NCI-H2227 treated with DMSO at 0.1 percent for 48 hours (cell line): Measurements from ENCODE around the gene CKMT2.
"Not testable (repeated sequence)": the region's sequence is repeated elsewhere in the genome, so short reads cannot be mapped to it uniquely, and the experiment has no call there.

Experiments used
- DNase-seq: peaks from one replicate; lab custom pipeline; 2025; lab: John Stamatoyannopoulos, UW

CKMT2 gene

DNA sequence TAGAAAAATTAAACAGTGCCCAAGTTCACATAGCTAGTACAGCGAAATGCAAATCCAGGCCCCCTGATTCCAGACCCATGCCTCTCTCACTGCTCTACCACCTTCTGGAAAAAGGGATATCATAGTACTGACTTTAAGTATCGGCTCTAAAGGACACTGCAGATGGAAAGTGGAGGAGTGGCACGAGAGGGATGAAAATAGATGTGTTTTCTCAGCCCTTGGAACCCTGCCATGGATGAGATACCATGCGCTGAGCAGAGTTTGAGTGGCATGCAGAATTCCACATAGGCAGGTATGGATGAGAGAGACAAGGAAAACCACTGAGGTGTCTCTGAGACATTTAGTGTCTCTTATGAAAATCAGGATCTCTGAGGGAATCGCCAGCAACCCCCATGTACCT is 18.8 kb downstream of the CKMT2 start:
- no peak for DNase-seq

DNA sequence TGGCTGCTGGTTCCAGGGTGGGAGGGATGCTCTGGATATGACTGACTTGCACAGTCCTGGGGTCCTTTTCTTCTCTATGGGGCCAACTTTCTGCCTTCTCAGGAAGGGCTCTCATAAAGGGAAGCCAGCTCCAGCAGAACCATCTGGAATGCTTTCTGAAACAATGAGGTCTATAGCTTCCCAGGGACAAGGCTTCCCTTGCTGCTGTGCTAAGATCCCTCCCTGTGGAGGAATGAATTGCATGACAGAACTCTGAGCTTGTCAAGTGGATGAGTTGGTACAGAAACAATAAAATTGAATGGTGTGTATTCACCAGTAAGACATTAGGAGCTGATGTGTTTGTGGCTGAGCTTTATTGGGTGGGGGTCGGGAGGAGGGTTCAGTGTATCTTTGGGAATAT is 19.8 kb downstream of the CKMT2 start:
- DNase-seq: no peak

DNA sequence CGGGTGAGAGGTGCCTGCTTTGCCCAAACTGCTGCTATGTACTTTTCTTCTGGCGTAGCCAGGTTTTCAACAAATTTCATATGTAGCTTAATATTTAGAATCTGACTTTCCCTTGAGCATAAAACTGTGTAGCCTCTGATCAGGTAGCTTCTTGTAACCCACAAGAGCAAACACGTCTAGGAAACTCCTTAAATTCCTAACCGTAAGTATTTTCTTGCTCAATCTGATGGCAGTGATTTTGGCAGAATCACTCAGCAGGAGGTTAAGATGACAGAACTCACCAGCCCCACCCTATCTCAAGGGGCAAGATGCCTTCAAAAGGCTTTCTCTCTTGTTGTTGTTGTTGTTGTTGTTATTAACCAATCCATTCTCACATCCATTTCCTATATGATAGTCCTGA is 20.8 kb downstream of the CKMT2 start:
- no peak for DNase-seq

DNA sequence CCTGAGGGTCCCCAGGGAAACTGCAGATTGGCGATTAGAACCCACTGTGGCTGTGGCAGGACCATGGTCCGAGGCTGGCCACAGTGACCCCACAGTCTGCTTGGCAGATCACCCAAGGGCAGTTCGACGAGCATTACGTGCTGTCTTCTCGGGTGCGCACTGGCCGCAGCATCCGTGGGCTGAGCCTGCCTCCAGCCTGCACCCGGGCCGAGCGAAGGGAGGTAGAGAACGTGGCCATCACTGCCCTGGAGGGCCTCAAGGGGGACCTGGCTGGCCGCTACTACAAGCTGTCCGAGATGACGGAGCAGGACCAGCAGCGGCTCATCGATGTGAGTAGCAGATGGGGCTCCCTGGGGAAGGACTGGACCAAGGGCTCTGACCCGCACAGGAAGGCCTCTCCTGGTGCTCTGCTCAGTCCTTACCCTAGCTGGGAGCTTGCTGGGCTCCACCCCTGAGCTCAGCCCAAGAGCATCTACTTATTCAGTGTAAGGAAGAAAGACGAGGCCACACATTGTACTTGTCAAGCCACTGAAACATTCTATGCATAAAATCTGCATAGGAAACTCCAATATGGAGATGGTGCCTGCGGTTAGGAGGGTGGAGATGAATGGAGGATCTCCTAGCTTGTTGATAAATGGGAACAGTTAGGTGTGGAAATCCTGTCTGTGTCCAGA is 21.9 kb downstream of the CKMT2 start:
- DNase-seq: no peak

DNA sequence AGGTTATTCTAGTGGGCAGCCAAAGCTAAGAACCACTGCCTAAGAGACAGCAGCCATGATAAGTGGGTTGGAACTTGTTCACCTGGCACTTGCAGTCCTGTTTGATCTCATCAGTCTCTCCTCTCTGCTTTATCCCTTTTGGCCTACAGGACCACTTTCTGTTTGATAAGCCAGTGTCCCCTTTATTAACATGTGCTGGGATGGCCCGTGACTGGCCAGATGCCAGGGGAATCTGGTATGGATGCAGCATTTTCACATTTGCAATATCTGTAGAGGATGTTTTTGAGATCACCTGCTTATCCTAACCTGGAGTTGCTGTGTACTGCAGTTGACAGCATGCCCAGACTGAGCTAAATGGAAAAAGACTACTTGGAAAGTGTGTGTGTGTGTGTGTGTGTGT is 23.6 kb downstream of the CKMT2 start:
- no peak for DNase-seq

DNA sequence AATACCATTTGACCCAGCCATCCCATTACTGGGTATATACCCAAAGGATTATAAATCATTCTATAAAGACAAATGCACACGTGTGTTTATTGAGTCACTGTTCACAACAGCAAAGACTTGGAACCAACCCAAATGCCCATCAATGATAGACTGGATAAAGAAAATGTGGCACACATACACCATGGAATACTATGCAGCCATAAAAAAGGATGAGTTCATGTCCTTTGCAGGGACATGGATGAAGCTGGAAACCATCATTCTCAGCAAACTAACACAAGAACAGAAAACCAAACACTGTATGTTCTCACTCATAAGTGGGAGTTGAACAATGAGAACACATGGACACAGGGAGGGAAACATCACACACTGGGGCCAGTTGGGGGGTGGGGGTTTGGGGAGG is 29.7 kb downstream of the CKMT2 start:
- DNase-seq: not testable (repeated sequence)

DNA sequence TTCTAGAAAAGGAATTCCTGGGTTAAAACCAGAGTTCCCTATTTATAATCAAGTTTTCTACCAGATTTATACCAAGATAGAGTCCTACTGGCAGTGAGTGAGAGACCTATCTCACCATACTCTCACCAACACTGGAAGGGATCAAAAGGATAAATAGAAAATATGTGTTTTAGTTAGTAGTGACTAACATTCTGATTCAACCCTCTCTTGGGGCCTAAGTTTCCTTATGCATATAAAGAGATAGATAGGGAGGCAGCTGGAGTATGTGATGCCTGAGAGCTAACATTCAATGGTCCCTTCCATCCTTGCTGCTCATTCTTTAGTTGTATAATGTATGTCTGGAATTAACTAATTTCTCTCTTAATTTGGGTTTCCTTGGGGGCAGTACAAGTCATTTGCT is 32.0 kb downstream of the CKMT2 start:
- DNase-seq: no peak

DNA sequence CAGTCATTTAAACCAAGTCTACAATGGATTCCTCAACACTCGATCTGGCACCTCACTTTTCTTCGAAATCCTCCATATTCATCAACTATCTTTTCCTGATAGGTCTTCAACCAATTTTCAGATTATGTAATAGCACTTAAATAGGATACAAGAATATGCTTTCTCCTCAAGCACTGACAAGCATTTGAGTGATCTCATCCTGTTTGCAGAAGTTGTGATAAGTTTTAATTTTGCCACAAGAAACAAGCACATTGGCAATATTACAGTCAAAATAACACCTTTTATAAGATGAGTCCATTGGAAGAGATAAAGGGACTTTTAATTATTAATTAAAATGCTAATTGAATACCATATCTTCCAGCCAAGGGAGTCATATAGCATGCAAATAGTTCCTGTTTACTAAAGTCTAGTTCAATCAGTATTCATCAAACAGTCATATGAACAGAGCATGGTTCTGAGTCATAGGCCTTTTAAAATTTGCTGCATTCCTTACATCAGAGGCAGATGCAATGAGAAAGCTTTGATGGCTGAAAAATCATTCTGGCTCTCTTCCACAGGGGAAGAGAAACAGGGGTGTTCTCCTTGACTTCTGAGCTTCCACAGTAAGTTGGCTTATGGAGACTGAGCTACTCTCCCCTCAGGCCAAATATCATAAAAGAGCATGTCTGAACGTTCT is 35.5 kb downstream of the CKMT2 start:
- DNase-seq: no peak

DNA sequence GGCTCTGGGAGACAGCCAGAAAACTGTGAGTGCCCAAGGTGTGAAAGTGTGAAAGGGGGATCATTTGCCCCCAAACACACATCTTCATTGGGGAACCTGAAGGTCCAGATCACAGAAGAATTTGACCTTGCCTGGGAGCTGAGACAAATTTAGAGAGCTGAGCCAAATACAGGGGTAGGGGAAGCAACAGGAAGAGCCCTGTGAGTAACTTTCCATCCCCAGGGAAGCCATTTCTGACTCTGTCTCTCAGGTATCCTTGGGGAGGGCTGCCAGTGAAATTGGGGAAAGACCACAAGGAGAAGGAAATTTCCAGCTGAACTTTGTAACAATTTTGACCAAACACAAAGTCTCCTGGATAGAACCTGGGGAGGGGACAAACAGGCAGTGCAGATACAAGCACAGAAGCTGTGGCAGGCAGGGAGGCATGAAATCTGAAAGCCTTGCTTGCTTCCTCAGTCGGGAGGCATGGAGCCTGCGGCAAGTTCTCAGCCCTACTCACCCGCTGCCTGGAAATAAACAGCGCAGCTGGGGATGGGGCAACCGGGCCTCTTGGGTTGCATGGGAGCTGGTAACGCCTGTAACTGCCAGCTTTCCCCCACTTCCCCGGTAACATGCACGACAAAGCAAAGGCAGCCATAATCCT is 36.8 kb downstream of the CKMT2 start:
- no peak for DNase-seq

DNA sequence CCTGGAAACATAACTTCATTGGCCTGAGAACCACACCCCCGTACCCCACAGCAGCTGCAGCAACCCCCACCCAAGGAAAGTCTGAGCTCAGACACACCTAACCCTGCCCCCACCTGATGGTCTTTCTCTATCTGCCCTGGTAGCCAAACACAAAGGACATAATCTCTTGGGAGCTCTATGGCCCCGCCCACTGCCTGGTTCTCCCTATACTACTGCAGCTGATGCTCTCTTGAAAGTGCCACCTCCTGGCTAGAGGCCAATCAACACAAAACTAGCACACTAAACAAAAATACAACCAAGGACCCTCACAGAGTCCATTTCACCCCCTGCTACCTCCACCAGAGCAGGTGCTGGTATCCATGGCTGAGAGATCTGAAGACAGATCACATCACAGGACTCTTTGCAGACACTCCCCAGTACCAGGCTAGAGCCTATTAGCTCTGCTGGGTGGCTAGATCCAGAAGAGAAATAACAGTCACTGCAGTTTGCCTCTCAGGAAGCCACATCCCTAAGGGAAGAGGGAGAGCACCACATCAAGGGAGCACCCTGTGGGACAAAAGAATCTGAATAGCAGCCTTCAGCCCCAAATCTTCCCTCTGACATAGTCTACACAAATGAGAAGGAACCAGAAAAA is 37.4 kb downstream of the CKMT2 start:
- not testable (repeated sequence) for DNase-seq

DNA sequence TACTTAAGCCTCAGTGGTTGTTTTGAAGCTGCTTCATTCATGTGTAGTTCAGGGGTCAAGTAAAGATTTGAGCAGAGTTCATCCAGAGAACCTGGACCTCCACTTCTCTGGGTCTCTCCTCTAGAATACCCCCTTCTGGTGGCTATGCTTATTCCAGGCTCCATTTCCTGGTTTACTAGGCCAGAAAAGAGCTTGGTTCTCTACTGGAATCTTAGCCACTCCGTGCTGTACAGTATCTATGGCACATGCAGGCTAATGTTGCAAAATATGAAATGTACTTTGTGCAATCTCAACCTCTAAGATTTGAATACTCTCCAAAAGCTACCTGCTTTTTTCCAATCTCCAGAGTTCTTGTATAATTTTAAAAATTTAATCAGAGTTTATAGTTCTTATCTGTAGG is 50.9 kb downstream of the CKMT2 start:
- DNase-seq: no peak

DNA sequence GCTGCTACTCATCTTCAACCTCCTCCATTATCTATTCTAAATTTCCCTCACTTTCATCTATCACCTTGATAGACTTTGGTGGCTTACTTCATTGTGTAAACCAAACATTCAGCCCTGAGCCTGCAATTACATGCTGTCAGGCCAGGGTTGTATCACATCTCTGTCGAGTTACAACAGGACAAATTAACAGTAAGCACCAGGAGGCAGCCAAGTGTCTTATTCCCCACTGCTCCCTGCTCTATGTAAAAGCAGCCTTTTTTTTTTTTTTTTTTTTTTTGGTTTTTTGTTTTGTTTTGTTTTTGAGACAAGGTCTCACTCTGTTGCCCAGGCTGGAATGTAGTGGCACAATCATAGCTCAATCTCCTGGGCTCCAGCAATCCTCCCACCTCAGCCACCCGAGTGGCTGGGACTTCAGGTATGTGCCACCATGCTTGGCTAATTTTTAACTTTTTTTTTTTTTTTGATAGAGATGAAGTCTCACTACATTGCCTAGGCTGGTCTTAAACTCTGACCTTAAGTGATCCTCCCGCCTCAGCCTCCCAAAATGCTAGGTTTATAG is 53.0 kb downstream of the CKMT2 start:
- no peak for DNase-seq

DNA sequence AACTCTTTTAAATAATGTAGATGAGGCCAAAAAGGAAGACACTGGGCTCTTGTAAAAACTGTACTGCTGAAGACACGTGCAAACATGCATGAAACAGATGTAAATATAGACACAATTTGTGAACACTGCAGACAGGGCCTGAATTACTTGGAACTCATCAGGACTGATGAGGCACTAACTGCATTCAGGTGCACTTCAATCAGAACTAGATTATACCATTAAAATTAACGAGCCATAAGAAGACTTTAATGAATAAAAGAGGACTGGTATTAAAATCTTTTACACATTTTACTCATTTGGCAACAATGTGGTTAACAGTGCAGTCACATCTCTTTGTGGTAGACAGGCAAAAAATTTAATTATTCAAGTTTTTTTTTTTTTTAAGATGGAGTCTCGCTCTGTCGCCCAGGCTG is 54.9 kb downstream of the CKMT2 start:
- no peak for DNase-seq

DNA sequence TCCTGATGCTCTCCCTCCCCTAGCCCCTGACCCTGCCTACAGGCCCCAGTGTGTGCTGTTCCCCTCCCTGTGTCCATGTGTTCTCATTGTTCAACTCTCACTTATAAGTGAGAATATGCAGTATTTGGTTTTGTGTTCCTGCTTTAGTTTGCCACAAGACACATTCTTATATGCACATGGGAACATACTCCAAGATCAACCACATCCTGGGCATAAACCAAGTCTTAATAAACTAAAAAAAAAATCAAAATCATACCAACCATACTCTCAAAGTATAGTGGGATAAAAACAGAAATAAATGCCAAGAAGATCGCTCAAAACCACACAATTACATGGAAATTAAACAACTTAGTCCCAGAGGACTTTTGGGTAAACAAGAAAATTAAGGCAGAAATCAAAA is 57.0 kb downstream of the CKMT2 start:
- DNase-seq: no peak

DNA sequence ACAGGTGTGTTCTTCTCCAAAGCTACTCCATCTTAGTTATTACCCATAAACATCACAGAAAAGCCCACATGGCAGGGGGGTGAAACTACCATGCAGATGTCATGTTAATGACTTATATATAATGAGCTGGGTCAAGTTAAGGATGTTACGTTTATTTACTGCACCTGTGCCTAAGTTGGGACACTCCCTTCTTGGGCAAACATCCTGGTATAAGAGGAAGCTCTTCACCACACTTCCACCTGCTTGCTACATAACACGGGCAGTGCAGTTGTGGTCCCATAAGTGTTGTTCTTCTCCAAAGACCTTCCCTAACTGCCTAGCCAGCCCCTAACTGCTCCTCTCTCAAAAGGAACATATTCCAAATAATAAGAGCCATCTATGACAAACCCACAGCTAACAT is 59.0 kb downstream of the CKMT2 start:
- DNase-seq: no peak

DNA sequence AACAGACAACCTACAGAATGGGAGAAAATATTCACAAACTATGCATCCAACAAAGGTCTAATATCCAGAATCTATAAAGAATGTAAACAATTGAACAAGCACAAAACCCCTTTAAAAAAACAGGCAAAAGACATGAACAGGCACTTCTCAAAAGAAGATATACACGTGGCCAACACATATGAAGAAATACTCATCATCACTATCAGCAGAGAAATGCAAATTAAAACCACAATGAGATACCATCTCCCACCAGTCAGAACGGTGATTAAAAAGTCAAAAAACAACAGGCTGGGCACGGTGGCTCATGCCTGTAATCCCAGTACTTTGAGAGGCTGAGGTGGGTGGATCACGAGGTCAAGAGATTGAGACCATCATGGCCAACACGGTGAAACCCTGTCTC is 60.9 kb downstream of the CKMT2 start:
- DNase-seq: not testable (repeated sequence)

DNA sequence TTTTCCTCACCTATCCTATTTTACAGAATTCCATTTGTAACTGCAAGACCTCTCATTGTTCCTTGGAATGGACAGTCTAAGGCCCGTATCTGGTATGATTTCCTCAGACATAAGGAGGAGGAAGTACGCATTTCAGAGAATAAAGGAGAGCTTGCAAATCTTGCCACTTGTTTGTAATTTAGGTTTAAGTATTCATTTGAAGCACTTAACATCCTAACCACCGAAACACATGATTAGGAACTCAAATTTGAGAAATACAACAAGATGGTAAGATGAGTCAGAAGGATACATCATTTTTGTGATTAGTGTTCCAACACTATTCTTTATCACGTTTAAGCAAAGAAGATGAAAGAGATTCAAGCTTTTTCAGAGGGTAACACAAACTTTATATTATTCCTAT is 64.4 kb downstream of the CKMT2 start:
- no peak for DNase-seq

DNA sequence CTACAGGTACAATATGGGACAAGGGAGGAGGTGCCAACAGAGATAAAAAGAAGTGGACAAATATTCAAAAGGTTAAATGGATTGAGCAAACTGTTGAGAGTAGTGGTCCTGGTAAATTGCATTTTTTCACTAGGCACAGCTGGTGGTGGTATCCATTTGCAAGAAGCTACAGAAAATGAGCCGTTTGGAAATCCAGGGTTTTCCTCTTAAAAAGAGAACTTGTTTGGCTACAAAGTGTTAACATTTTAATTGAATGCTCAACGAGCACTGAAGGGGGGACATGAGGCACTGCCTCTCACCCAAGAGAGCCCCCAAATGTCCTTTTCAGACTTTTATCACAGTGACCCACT is 67.8 kb downstream of the CKMT2 start:
- no peak for DNase-seq

DNA sequence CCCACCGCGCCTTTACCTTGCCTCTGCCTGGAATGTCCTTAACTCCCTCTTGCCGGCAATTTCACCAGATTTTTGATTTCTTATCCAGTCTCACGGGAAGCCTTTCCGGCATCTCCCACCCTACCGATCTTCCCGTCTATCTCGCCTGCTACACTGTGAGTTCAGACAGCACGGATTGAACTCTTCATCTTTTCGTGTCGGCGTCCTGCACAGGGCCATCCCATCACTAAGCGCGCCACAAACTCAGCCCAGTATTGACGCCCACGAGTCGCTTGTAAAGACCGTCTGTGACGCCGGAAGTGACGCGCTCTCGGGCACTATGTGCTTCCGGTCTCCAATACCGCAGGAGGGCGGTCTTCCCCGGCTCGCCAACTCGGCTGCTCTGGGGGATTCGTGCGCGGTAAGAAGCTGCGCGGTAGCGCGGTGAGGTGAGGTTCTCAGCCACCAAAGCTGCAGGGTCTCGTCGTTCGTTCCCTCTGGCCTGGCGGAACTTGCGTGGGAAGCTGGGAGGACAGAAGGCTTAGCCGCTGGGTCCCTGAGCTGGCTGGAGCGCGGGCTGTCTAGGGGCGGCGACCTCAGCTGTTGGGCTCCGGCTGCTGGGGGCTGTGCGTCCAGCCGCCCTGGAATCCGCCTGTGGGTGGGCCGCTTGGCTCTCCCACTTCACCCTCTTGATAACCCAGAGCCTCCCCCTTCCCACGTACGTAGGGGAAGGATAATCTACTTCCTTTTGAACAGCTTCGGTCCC is 68.3 kb downstream of the CKMT2 start, which contains the start of gene ZCCHC9:
Gene ZCCHC9, plus strand, starts transcription at position 317 of the 745 bp plus-strand sequence. CDS start 3,171 bp downstream, outside the sequence.
- peak; percentile 91 for DNase-seq

DNA sequence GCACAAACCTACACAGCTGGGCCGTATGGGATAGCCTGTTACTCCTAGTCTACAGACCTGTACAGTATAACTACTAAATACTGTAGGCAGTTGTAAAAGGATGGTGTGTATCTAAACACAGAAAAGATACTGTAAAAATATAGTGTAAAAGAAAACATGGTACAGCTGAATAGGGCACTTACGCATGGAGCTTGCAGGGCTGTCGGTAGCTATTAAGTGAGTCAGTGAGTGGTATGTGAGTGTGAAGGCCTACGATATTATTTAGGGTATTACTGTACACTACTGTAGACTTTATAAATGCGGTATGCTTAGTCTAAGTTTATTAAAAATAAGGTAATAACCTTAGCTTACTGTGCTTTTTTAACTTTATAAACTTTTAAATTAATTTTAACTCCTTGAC is 69.5 kb downstream of the CKMT2 start:
- DNase-seq: no peak

DNA sequence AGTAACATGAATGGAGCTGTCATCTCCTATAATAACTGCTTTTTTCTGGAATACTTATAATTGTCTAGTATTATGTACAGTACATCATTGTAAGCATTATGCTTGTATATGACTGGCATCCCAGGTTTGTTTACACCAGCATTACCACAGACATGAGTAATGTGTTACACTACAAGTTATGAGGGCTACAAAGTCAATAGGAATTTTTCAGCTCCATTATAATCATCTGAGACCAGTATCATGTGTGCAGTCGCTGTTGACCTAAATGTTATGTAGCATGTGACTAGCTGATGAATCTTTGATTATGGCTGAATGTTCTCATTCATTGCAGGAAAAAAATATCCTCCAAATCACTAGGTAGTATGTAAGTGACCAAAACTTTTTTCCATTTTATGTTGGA is 70.4 kb downstream of the CKMT2 start:
- no peak for DNase-seq

DNA sequence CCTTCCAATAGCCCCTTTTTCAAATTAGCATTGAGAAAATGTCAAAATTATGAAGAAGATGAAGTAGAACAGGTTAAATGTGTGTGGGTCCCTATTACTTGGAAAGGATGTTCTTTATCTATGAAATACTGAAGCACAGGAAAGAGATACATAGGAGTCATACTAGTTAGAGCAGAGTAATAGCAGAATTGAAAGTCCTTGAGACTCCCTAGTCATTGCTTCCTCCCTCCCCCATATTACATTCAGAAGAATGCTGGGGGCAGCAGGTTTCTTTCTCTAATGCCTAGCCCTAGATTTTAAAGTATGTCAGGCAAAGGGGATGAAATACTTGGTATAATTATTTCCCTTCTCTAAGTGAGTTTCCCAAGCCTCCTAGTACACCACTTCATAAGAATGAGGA is 72.7 kb downstream of the CKMT2 start:
- DNase-seq: no peak
